Measurements from ENCODE around the gene BBS2. TPM values are rescaled to one million over a fixed set of nuclear protein-coding genes. Genes with fewer than 3 reads are reported as not detected.

The BBS2 gene
- total and polyA plus RNA-seq, 4 donors, result 7.1 to 13.8 (median 11.1) TPM

GRCh38 chr16:56468800-56469199 is 51.0 kb downstream of the BBS2 start:
- Histone ChIP-seq H3K9me3 (ENCODE audit: control insufficient read depth in 4 of 4, low read length in 3 of 4) (no peaks in the 10 kb centered on the region), H3K27me3 (ENCODE audit: control insufficient read depth in 4 of 4, insufficient read depth in 4 of 4, low read length in 3 of 4) (no peaks in the 10 kb centered on the region), H3K4me3 (ENCODE audit: low read depth in 1 of 3, low read length in 3 of 3) (no peak overlapping the region), H3K36me3 (ENCODE audit: control insufficient read depth in 4 of 4, insufficient read depth in 3 of 4, low read depth in 1 of 4, low read length in 3 of 4) (peaks cover 7 to 69% (median 48%) of the 10 kb centered on the region in 4 donors), H3K27ac (ENCODE audit: low read depth in 1 of 2, low read length in 2 of 2) (no peak overlapping the region), H3K9ac (ENCODE audit: low read depth in 1 of 2, low read length in 2 of 2) (no peak overlapping the region), H3K4me1 (ENCODE audit: control insufficient read depth in 4 of 4, insufficient read depth in 4 of 4, low read length in 3 of 4) (no peaks in the 10 kb centered on the region)
- TF ChIP-seq JUND (IDR thresholded peaks at IDR 0.05) (no peak), GABPA (IDR thresholded peaks at IDR 0.05 in 1 of 2, conservative IDR thresholded peaks at IDR 0.05 in 1 of 2) (no peak)
- no peak for DNase-seq (ENCODE audit: low spot score)

DNA sequence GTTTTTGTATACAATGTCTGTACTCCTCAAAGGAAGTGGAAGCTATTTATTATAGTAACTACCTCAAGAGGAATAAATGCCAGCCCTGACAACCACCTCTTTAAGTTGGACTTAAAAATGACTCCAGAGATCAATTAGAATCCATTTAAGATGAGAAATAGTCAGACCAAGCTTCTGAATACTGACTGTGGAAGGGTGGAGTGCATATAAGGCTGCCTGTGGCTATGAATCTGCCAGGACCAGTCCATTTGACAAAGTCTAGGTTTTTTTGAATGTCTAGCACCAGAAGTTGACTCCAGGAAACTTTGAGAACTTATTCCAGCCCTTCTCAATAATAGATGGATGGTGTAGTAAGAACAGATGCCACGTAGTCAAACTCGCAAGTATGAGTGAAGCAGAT is 53.5 kb downstream of the BBS2 start:
- no peak for TF ChIP-seq EGR1 (IDR thresholded peaks at IDR 0.05; ENCODE audit: low read depth in 2 of 2)
- TF ChIP-seq RXRA (IDR thresholded peaks at IDR 0.05), result no peak
- TF ChIP-seq SP1 (IDR thresholded peaks at IDR 0.05), result no peak
- TF ChIP-seq, protein P1, sequence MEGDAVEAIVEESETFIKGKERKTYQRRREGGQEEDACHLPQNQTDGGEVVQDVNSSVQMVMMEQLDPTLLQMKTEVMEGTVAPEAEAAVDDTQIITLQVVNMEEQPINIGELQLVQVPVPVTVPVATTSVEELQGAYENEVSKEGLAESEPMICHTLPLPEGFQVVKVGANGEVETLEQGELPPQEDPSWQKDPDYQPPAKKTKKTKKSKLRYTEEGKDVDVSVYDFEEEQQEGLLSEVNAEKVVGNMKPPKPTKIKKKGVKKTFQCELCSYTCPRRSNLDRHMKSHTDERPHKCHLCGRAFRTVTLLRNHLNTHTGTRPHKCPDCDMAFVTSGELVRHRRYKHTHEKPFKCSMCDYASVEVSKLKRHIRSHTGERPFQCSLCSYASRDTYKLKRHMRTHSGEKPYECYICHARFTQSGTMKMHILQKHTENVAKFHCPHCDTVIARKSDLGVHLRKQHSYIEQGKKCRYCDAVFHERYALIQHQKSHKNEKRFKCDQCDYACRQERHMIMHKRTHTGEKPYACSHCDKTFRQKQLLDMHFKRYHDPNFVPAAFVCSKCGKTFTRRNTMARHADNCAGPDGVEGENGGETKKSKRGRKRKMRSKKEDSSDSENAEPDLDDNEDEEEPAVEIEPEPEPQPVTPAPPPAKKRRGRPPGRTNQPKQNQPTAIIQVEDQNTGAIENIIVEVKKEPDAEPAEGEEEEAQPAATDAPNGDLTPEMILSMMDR (IDR thresholded peaks at IDR 0.05; ENCODE audit: low read depth, low read length, missing input control), result no peak
- TF ChIP-seq YY1 (IDR thresholded peaks at IDR 0.05), result no peak
- no peak for TF ChIP-seq RAD21 (IDR thresholded peaks at IDR 0.05)
- no peak for TF ChIP-seq ZBTB33 (IDR thresholded peaks at IDR 0.05)
- TF ChIP-seq TAF1 (conservative IDR thresholded peaks at IDR 0.05), result no peak
- DNase-seq (ENCODE audit: low spot score), result no peak
- Histone ChIP-seq H3K27ac (ENCODE audit: low read depth in 1 of 2, low read length in 2 of 2) (no peak overlapping the region), H3K36me3 (ENCODE audit: control insufficient read depth in 4 of 4, insufficient read depth in 3 of 4, low read depth in 1 of 4, low read length in 3 of 4) (peaks cover 2 to 49% (median 39%) of the 10 kb centered on the region in 4 donors), H3K9me3 (ENCODE audit: control insufficient read depth in 4 of 4, low read length in 3 of 4) (no peaks in the 10 kb centered on the region), H3K27me3 (ENCODE audit: control insufficient read depth in 4 of 4, insufficient read depth in 4 of 4, low read length in 3 of 4) (no peaks in the 10 kb centered on the region), H3K9ac (ENCODE audit: low read depth in 1 of 2, low read length in 2 of 2) (no peak overlapping the region), H3K4me1 (ENCODE audit: control insufficient read depth in 4 of 4, insufficient read depth in 4 of 4, low read length in 3 of 4) (peaks cover 0 to 4% (median 2%) of the 10 kb centered on the region in 4 donors), H3K4me3 (ENCODE audit: low read depth in 1 of 3, low read length in 3 of 3) (no peak overlapping the region)
- 98% methylated on average over 2 of the region's 2 CpGs for WGBS

- no peak for TF ChIP-seq FOXA1 (IDR thresholded peaks at IDR 0.05)
- no peak for TF ChIP-seq NR2F2 (IDR thresholded peaks at IDR 0.05)
- no peak for TF ChIP-seq JUND (IDR thresholded peaks at IDR 0.05)
- TF ChIP-seq EGR1 (IDR thresholded peaks at IDR 0.05; ENCODE audit: low read depth in 2 of 2), result no peak
- TF ChIP-seq, protein P2, sequence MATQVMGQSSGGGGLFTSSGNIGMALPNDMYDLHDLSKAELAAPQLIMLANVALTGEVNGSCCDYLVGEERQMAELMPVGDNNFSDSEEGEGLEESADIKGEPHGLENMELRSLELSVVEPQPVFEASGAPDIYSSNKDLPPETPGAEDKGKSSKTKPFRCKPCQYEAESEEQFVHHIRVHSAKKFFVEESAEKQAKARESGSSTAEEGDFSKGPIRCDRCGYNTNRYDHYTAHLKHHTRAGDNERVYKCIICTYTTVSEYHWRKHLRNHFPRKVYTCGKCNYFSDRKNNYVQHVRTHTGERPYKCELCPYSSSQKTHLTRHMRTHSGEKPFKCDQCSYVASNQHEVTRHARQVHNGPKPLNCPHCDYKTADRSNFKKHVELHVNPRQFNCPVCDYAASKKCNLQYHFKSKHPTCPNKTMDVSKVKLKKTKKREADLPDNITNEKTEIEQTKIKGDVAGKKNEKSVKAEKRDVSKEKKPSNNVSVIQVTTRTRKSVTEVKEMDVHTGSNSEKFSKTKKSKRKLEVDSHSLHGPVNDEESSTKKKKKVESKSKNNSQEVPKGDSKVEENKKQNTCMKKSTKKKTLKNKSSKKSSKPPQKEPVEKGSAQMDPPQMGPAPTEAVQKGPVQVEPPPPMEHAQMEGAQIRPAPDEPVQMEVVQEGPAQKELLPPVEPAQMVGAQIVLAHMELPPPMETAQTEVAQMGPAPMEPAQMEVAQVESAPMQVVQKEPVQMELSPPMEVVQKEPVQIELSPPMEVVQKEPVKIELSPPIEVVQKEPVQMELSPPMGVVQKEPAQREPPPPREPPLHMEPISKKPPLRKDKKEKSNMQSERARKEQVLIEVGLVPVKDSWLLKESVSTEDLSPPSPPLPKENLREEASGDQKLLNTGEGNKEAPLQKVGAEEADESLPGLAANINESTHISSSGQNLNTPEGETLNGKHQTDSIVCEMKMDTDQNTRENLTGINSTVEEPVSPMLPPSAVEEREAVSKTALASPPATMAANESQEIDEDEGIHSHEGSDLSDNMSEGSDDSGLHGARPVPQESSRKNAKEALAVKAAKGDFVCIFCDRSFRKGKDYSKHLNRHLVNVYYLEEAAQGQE (IDR thresholded peaks at IDR 0.05), result no peak
- TF ChIP-seq, protein P1 (IDR thresholded peaks at IDR 0.05; ENCODE audit: low read depth, low read length, missing input control), result no peak
- no peak for TF ChIP-seq GABPA (IDR thresholded peaks at IDR 0.05 in 1 of 2, conservative IDR thresholded peaks at IDR 0.05 in 1 of 2)
- TF ChIP-seq HNF4G (IDR thresholded peaks at IDR 0.05), result no peak
- no peak for TF ChIP-seq ZBTB33 (IDR thresholded peaks at IDR 0.05)
- no peak for TF ChIP-seq SP1 (IDR thresholded peaks at IDR 0.05)
- TF ChIP-seq FOXA2 (IDR thresholded peaks at IDR 0.05), result no peak
- TF ChIP-seq RAD21 (IDR thresholded peaks at IDR 0.05), result no peak
- no peak for TF ChIP-seq TAF1 (conservative IDR thresholded peaks at IDR 0.05)
- TF ChIP-seq, protein P3, sequence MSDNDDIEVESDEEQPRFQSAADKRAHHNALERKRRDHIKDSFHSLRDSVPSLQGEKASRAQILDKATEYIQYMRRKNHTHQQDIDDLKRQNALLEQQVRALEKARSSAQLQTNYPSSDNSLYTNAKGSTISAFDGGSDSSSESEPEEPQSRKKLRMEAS (IDR thresholded peaks at IDR 0.05), result no peak
- Histone ChIP-seq H3K9ac (ENCODE audit: low read depth in 1 of 2, low read length in 2 of 2) (no peak overlapping the region), H3K4me3 (ENCODE audit: low read depth in 1 of 3, low read length in 3 of 3) (no peak overlapping the region), H3K27me3 (ENCODE audit: control insufficient read depth in 4 of 4, insufficient read depth in 4 of 4, low read length in 3 of 4) (no peaks in the 10 kb centered on the region), H3K27ac (ENCODE audit: low read depth in 1 of 2, low read length in 2 of 2) (no peak overlapping the region), H3K4me1 (ENCODE audit: control insufficient read depth in 4 of 4, insufficient read depth in 4 of 4, low read length in 3 of 4) (peaks cover 0 to 4% (median 2%) of the 10 kb centered on the region in 4 donors), H3K9me3 (ENCODE audit: control insufficient read depth in 4 of 4, low read length in 3 of 4) (no peaks in the 10 kb centered on the region), H3K36me3 (ENCODE audit: control insufficient read depth in 4 of 4, insufficient read depth in 3 of 4, low read depth in 1 of 4, low read length in 3 of 4) (peaks cover 1 to 36% (median 26%) of the 10 kb centered on the region in 4 donors)
- no peak for DNase-seq (ENCODE audit: low spot score)
- WGBS, result 96% methylated on average over 6 of the region's 6 CpGs
These were observed 56.7 kb downstream of the BBS2 start for GRCh38 chr16:56463153-56463552.

All from liver (tissue), 9 donors.